ENCODE measurements around the gene TFR2. TPM values are rescaled to one million over a fixed set of nuclear protein-coding genes. Genes with fewer than 3 reads are reported as not detected.

Gene TFR2
- total and polyA plus RNA-seq, 3 donors from 2014 or later: 0.87 to 1.5 (median 1.1) TPM

- Histone ChIP-seq H3K4me1 (peaks cover 13% of the 10 kb centered on the region), H3K36me3 (ENCODE audit: low read depth, missing control alignments) (no peaks in the 10 kb centered on the region), H3K27ac (no peak overlapping the region), H3K27me3 (no peaks in the 10 kb centered on the region), H3K4me3 (no peak overlapping the region), H3K9me3 (no peaks in the 10 kb centered on the region)
- intact Hi-C loops (cut with DNase I; ENCODE audit: low total_unique reads): no loop called here
- TF ChIP-seq CTCF (IDR thresholded peaks at IDR 0.05): no peak
- TF ChIP-seq POLR2A (IDR thresholded peaks at IDR 0.05): no peak
- DNase-seq: no peak
- 86 to 88% methylated on average over 6 of the region's 6 CpGs for WGBS, 2 donors
Observed at GRCh38 chr7:100614308-100614861, 27.0 kb downstream of the TFR2 start.

- TF ChIP-seq POLR2A (IDR thresholded peaks at IDR 0.05): no peak
- TF ChIP-seq CTCF (IDR thresholded peaks at IDR 0.05): no peak
- intact Hi-C loops (cut with DNase I; ENCODE audit: low total_unique reads): no loop called here
- Histone ChIP-seq H3K27me3 (no peaks in the 10 kb centered on the region), H3K36me3 (ENCODE audit: low read depth, missing control alignments) (no peaks in the 10 kb centered on the region), H3K9me3 (no peaks in the 10 kb centered on the region), H3K4me1 (peaks cover 13% of the 10 kb centered on the region), H3K4me3 (peak overlapping the region in 1 of 2 donors; percentile 79), H3K27ac (no peak overlapping the region)
- no peak for DNase-seq
- WGBS, 2 donors: 82 to 86% methylated on average over 12 to 13 of the region's 13 CpGs
Observed at GRCh38 chr7:100613412-100614175, 27.8 kb downstream of the TFR2 start.

- Histone ChIP-seq H3K36me3 (ENCODE audit: low read depth, missing control alignments) (no peaks in the 10 kb centered on the region), H3K4me1 (peaks cover 13% of the 10 kb centered on the region), H3K27me3 (no peaks in the 10 kb centered on the region), H3K9me3 (no peaks in the 10 kb centered on the region), H3K4me3 (peak overlapping the region; percentile 61 to 79), H3K27ac (peak overlapping the region; percentile 90 to 91)
- DNase-seq: peak; percentile 37
- intact Hi-C loops (cut with DNase I; ENCODE audit: low total_unique reads): no loop called here
- TF ChIP-seq POLR2A (IDR thresholded peaks at IDR 0.05): no peak
- 0 to 20% methylated on average over 1 to 29 of the region's 29 CpGs for WGBS, 2 donors
Observed at GRCh38 chr7:100612730-100613390, 28.5 kb downstream of the TFR2 start.

- 0% methylated on average over 22 to 61 of the region's 61 CpGs for WGBS, 2 donors
Observed at GRCh38 chr7:100611983-100612729, 29.2 kb downstream of the TFR2 start, which contains the start of gene MOSPD3. MOSPD3 (plus strand) TSS chr7:100612540; CDS start chr7:100612792, 252 bp downstream.

More at GRCh38 chr7:100611983-100612729, 29.2 kb downstream of the TFR2 start, which contains the start of gene MOSPD3:
- TF ChIP-seq POLR2A (IDR thresholded peaks at IDR 0.05) (peak; percentile 58), CTCF (IDR thresholded peaks at IDR 0.05) (no peak)
- Histone ChIP-seq H3K27ac (peak within 1 kb of the TSS; percentile 90 to 91), H3K36me3 (ENCODE audit: low read depth, missing control alignments) (no peaks in the 10 kb centered on the region), H3K27me3 (no peaks in the 10 kb centered on the region), H3K9me3 (no peaks in the 10 kb centered on the region), H3K4me3 (peak within 1 kb of the TSS; percentile 61 to 79), H3K4me1 (peaks cover 13% of the 10 kb centered on the region)
- peak; percentile 100 for DNase-seq
- intact Hi-C loops (cut with DNase I; ENCODE audit: low total_unique reads): no loop called here
